Erythroblast (primary cell): ENCODE results near the gene MOB3A.

Source experiments
- GATA1 ChIP-seq: IDR thresholded peaks from 2 replicates; pipeline ENCODE4 v1.6.1; 2011; ENCODE audit warnings: low read depth, mild to moderate bottlenecking, control low read depth, low read length, moderate library complexity
- POLR2A ChIP-seq: IDR thresholded peaks from 2 replicates; pipeline ENCODE4 v1.6.1; 2011; ENCODE audit warnings: mild to moderate bottlenecking, low read length

DNA sequence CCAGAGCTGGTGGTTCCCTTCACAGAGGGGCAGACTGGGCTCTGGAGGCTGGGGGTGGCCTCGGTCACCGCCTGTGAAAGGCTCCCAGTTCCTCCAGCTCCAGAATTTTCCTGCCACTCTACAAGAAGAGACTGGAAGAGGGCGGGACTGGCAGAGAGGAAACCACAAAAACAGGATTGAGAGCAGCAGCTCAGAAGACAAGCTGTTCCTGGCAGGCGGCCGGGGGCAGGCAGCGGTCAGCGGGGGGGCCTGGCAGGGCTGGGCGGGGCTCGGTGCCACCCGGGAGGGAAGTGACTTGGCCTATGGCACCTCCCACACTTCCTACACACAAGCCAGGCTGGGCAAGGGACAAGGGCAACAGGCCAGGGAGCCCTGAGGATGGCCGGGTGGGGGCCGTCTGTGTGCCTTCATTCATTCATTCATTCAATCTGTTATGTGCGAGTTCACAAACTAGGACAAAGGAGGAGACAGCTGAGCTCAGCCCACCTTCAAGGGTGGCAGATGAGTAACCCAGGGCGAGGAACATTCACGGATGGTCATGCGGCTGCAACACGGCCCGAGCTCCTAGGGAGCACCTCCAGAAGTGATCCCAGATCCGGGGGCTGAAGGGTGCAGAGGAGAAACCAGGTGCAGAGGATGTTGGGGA is 63.7 kb downstream of the MOB3A start:
- TF ChIP-seq POLR2A (no peak), GATA1 (no peak)
